Uterus (tissue), 4 donors: ENCODE data around the gene GSE1. TPM values are rescaled to one million over a fixed set of nuclear protein-coding genes. Genes with fewer than 3 reads are reported as not detected.
"Not testable (repeated sequence)": the region's sequence is repeated elsewhere in the genome, so short reads cannot be mapped to it uniquely, and the experiment has no call there.

Source experiments
- DNase-seq, 2 donors: peaks; one replicate each; pipeline ENCODE4 v3.0.0-alpha.2; 2019 to 2020
- H3K27ac ChIP-seq, 2 donors: fragments of 200-600 bp; sonication (generic); 1 replicate in 1 of 2; 2 replicates in 1 of 2; pipeline ENCODE4 v1.5.1; 2016 to 2018
- H3K27me3 ChIP-seq, 2 donors: fragments of 200-600 bp; sonication (generic); one replicate each; pipeline ENCODE4 v1.5.1; 2018 to 2019; ENCODE audit warnings: control low read depth in 1 of 2
- H3K36me3 ChIP-seq, 2 donors: fragments of 200-600 bp; sonication (generic); one replicate each; pipeline ENCODE4 v1.5.1; 2019; ENCODE audit warnings: control low read depth in 1 of 2
- H3K4me1 ChIP-seq, 2 donors: fragments of 200-600 bp; sonication (generic); one replicate each; pipeline ENCODE4 v1.5.1; 2018 to 2019; ENCODE audit warnings: control low read depth in 1 of 2
- H3K4me3 ChIP-seq, 2 donors: fragments of 200-600 bp; sonication (generic); 1 replicate in 1 of 2; 2 replicates in 1 of 2; pipeline ENCODE4 v1.5.1; 2018 to 2019; ENCODE audit warnings: mild to moderate bottlenecking in 1 of 2
- H3K9me3 ChIP-seq, 2 donors: fragments of 200-600 bp; sonication (generic); one replicate each; pipeline ENCODE4 v1.5.1; 2019; ENCODE audit warnings: control low read depth in 1 of 2
- POLR2A ChIP-seq, 2 donors: fragments of 450-650 bp; IDR thresholded peaks; one replicate each; pipeline ENCODE4 v1.6.1; 2016; ENCODE audit warnings: antibody characterized with exemption in 2 of 2, mild to moderate bottlenecking in 1 of 2, moderate library complexity in 1 of 2
- intact Hi-C: fragments of 100-400 bp; cut with DNase I; formaldehyde crosslinking; loops from one replicate; pipeline ENCODE4 v1.15.1; 2023; ENCODE audit warnings: low total_unique reads
- total RNA-seq, 4 donors: library from RNA; depleted of rRNA in 3 of 4; stranded (reverse); fragments of >200 nt in 3 of 4; gene quantifications; one replicate each; pipeline versions ENCODE4 v1.1.0 to v1.2.4, GENCODE V29; 2014 to 2023
- TF ChIP-seq, protein P1 (sequence below), 4 experiments: fragments of 200-600 bp in 2 of 4; fragments of 450-650 bp in 2 of 4; sonication (generic) in 2 of 4; IDR thresholded peaks; one replicate each; pipeline ENCODE4 v1.5.1; 2016 to 2019; ENCODE audit warnings: antibody characterized with exemption in 4 of 4, mild to moderate bottlenecking in 2 of 4, moderate library complexity in 1 of 4
- donor health status: DM: yes; HTN: yes; CAD: no.

GSE1 gene
- total RNA-seq, 4 donors from 2014 or later, result 32.6 to 128 (median 73.9) TPM

DNA sequence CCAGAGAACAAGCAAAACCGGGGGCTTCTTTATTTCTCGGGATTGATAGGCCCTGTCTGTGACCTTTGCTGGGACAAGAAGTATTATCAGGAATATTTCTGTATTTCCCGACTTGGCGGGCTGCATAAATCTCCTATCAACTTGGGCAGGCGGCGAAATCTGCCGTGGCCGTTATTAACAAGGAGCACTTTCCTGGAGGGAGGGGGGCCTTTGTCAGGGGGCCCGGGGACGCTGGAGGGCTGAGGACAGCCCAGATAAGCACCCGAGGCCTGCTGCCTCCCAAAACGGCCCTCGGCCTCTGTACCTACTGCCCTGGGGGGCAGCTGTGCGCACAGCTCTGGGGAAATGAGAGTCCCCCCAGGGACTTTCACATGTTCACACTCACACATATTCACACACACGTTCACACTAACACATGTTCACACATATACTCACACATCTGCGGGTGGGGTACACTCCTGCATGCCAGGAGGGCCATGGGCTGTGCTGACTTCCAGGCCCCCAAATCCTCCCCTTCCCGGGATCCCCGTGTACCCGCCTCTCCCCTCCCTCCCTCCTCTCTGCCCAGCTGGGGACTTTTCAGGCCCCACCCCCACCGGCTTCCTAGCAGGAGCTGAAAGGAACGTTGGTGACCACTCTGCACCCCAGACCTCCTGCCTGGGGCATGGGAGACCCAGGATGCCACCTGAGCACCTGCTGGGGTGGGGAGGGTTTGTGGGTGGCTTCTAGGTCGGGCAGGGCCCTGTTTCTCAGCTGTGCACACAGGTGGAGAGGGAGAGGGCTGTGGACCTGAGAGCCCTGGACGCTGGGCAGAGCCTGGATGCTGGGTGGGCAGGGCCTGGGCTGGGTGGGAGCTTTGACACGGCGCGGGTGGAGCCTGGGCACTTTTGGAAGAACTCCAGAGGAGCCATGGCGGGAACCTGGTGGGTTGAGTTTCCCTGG lies 24.3 kb upstream of the GSE1 start:
- Histone ChIP-seq H3K27me3 (no peaks in the 10 kb centered on the region), H3K27ac (no peak overlapping the region), H3K9me3 (no peaks in the 10 kb centered on the region), H3K4me1 (no peaks in the 10 kb centered on the region), H3K36me3 (no peaks in the 10 kb centered on the region), H3K4me3 (no peak overlapping the region)
- no peak for TF ChIP-seq POLR2A (IDR thresholded peaks at IDR 0.05)
- TF ChIP-seq, protein P1, sequence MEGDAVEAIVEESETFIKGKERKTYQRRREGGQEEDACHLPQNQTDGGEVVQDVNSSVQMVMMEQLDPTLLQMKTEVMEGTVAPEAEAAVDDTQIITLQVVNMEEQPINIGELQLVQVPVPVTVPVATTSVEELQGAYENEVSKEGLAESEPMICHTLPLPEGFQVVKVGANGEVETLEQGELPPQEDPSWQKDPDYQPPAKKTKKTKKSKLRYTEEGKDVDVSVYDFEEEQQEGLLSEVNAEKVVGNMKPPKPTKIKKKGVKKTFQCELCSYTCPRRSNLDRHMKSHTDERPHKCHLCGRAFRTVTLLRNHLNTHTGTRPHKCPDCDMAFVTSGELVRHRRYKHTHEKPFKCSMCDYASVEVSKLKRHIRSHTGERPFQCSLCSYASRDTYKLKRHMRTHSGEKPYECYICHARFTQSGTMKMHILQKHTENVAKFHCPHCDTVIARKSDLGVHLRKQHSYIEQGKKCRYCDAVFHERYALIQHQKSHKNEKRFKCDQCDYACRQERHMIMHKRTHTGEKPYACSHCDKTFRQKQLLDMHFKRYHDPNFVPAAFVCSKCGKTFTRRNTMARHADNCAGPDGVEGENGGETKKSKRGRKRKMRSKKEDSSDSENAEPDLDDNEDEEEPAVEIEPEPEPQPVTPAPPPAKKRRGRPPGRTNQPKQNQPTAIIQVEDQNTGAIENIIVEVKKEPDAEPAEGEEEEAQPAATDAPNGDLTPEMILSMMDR (IDR thresholded peaks at IDR 0.05), result no peak
- DNase-seq, result no peak
- intact Hi-C loops, result no loop called here

DNA sequence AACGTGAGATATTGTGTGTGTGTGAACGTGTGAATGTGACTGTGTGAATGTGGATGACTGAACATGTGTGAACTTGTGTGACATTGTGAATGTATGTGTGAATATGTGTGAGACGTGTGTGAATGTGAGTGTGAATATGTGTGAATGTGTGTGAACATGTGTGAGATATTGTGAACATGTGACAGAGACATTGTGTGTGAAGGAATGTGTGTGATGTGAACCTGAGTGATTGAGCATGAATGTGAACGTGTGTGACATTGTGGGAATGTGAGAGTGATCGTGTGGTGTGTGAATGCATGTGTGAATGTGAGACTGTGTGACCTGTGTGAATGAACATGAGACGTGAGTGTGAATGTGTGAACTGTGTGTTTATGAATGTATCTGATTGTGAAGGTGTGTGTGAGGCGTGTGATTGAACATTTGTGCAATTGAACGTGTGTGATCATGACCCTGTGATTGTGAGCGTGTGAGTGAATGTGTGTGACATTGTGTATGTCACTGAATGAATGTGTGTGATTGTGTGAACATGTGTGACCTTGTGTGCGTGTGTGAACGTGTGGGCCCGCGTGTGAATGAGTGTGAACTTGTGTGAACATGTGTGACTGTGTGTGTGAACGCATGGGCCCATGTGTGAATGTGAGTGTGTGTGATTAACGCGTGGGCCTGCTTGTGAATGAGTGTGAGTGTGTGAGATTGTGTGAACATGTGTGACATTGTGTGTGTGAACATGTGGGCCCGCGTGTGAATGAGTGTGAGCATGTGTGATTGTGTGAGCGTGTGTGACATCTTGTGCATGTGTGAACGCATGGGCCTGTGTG lies 23.2 kb upstream of the GSE1 start:
- Histone ChIP-seq H3K9me3 (no peaks in the 10 kb centered on the region), H3K27ac (no peak overlapping the region), H3K27me3 (no peaks in the 10 kb centered on the region), H3K36me3 (no peaks in the 10 kb centered on the region), H3K4me1 (no peaks in the 10 kb centered on the region), H3K4me3 (no peak overlapping the region)
- no peak for TF ChIP-seq POLR2A (IDR thresholded peaks at IDR 0.05)
- TF ChIP-seq, protein P1 (IDR thresholded peaks at IDR 0.05), result no peak
- intact Hi-C loops, result no loop called here
- no peak for DNase-seq

DNA sequence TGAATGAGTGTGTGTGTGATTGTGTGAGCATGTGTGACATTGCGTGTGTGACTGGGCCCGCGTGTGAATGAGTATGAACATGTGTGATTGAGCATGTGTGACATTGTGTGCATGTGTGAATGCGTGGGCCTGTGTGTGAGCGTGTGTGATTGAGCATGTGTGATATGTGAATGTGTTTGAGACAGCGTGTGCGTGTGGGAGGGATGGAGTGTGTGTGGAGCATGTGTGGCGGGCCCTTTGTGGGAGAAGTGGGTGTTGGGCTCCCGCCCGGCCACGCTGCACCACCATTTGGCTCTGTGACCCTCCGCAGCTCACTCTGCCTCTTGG lies 22.7 kb upstream of the GSE1 start:
- TF ChIP-seq POLR2A (IDR thresholded peaks at IDR 0.05), result no peak
- TF ChIP-seq, protein P1 (IDR thresholded peaks at IDR 0.05), result no peak
- DNase-seq, result no peak
- Histone ChIP-seq H3K4me3 (no peak overlapping the region), H3K27me3 (no peaks in the 10 kb centered on the region), H3K36me3 (no peaks in the 10 kb centered on the region), H3K4me1 (no peaks in the 10 kb centered on the region), H3K27ac (no peak overlapping the region), H3K9me3 (no peaks in the 10 kb centered on the region)
- intact Hi-C loops, result no loop called here

DNA sequence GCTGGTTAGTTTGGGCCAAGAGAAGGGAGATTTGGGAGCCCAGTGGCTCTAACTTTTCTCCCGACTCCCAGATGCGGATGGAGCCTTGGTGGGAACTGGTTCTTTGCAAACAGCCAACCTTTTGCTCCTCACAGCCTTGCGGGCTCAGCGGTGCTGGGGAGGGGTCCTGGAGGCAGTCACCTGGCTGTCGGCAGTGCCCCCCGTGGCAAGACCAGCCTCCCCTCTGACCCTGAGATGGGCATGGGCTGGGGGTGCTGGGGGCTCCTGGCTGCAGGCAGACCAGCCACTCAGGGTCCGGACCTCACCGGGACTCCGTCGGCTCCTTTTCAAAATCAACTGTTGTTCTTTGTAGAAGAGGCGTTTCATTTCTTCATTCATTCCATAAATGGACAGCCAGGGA lies 21.7 kb upstream of the GSE1 start:
- intact Hi-C loops, result no loop called here

DNA sequence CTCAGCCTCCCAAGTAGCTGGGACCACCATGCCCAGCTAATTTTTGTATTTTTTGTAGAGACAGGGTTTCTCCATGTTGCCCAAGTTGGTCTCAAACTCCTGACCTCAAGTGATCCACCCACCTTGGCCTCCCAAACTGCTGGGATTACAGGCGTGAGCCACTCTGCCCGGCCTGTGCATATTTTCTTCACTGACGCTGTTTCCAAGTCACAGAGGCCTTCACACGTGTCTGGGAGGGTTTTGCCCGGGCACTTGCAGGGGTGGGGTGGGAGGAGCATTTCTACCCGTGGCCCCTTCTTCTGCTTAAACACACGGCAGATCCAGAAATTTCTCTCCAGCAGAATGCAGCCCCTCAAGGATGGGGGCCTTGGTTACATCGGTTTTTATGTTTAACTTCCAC lies 20.8 kb upstream of the GSE1 start:
- H3K4me1 ChIP-seq, H3K27me3 ChIP-seq, H3K27ac ChIP-seq, H3K4me3 ChIP-seq, intact Hi-C loops, H3K9me3 ChIP-seq, H3K36me3 ChIP-seq, DNase-seq: not testable (repeated sequence)

More for the DNA sequence above, 21.7 kb upstream of the GSE1 start:
- DNase-seq, result no peak
- Histone ChIP-seq H3K4me3 (no peak overlapping the region), H3K9me3 (no peaks in the 10 kb centered on the region), H3K36me3 (no peaks in the 10 kb centered on the region), H3K4me1 (no peaks in the 10 kb centered on the region), H3K27ac (no peak overlapping the region), H3K27me3 (no peaks in the 10 kb centered on the region)
- no peak for TF ChIP-seq POLR2A (IDR thresholded peaks at IDR 0.05)
- TF ChIP-seq, protein P1 (IDR thresholded peaks at IDR 0.05), result no peak
